Tibial nerve (tissue), 4 donors: Measurements from ENCODE around the gene CABLES1.

Experiments used
- EP300 ChIP-seq, 2 donors: sonication (generic); formaldehyde crosslinking; IDR thresholded peaks; one replicate each; pipeline ENCODE4 v1.6.1; 2017; ENCODE audit warnings: antibody characterized with exemption in 2 of 2, mild to moderate bottlenecking in 1 of 2
- POLR2A ChIP-seq, 2 donors: fragments of 450-650 bp; IDR thresholded peaks; one replicate each; pipeline ENCODE4 v1.6.1; 2017; ENCODE audit warnings: antibody characterized with exemption in 2 of 2, mild to moderate bottlenecking in 2 of 2, moderate library complexity in 2 of 2
- TF ChIP-seq, protein P1 (sequence below), 5 experiments: fragments of 200-600 bp in 3 of 5; fragments of 450-650 bp in 2 of 5; sonication (generic) in 3 of 5; IDR thresholded peaks; one replicate each; pipeline ENCODE4 v1.5.1; 2016 to 2019; ENCODE audit warnings: antibody characterized with exemption in 5 of 5, mild to moderate bottlenecking in 3 of 5, moderate library complexity in 2 of 5

DNA sequence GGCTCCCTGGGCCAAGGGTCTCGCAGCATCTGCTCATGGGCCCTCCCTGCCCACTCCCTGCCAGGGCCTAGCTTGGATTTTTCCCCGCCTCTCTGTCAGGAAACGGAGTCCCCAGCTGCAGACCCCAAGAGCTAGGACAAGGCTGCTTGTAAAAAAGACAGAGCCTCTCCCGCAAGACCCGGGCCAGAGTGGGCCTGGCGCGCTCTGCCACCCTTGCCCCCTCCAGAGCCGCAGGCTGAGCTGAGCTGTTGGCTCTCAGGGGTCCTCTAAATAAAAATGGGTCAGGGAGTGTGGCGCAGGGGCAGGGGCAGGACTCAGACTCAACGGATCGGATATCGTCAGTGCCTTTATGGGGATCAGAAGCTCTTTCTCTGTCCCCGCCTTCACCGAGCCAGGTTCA is 112.6 kb downstream of the CABLES1 start:
- TF ChIP-seq, protein P1, sequence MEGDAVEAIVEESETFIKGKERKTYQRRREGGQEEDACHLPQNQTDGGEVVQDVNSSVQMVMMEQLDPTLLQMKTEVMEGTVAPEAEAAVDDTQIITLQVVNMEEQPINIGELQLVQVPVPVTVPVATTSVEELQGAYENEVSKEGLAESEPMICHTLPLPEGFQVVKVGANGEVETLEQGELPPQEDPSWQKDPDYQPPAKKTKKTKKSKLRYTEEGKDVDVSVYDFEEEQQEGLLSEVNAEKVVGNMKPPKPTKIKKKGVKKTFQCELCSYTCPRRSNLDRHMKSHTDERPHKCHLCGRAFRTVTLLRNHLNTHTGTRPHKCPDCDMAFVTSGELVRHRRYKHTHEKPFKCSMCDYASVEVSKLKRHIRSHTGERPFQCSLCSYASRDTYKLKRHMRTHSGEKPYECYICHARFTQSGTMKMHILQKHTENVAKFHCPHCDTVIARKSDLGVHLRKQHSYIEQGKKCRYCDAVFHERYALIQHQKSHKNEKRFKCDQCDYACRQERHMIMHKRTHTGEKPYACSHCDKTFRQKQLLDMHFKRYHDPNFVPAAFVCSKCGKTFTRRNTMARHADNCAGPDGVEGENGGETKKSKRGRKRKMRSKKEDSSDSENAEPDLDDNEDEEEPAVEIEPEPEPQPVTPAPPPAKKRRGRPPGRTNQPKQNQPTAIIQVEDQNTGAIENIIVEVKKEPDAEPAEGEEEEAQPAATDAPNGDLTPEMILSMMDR (IDR thresholded peaks at IDR 0.05): no peak
- TF ChIP-seq POLR2A (IDR thresholded peaks at IDR 0.05): no peak
- TF ChIP-seq EP300 (IDR thresholded peaks at IDR 0.05): no peak
